Measurements from ENCODE around the gene USH1G.

GRCh38 chr17:74956093-74956492 is 33.0 kb upstream of the USH1G start:
- TF ChIP-seq, protein P1, sequence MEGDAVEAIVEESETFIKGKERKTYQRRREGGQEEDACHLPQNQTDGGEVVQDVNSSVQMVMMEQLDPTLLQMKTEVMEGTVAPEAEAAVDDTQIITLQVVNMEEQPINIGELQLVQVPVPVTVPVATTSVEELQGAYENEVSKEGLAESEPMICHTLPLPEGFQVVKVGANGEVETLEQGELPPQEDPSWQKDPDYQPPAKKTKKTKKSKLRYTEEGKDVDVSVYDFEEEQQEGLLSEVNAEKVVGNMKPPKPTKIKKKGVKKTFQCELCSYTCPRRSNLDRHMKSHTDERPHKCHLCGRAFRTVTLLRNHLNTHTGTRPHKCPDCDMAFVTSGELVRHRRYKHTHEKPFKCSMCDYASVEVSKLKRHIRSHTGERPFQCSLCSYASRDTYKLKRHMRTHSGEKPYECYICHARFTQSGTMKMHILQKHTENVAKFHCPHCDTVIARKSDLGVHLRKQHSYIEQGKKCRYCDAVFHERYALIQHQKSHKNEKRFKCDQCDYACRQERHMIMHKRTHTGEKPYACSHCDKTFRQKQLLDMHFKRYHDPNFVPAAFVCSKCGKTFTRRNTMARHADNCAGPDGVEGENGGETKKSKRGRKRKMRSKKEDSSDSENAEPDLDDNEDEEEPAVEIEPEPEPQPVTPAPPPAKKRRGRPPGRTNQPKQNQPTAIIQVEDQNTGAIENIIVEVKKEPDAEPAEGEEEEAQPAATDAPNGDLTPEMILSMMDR (IDR thresholded peaks at IDR 0.05; ENCODE audit: poor library complexity), result no peak
- TF ChIP-seq EZH2 (IDR thresholded peaks at IDR 0.05; ENCODE audit: borderline replicate concordance), result no peak
- TF ChIP-seq EZH2phosphoT487 (IDR thresholded peaks at IDR 0.05; ENCODE audit: low read depth, severe bottlenecking, unreplicated experiment), result no peak

Data from hepatocyte (in vitro differentiated cells).